ENCODE results near the gene EIF3A.

The EIF3A gene

DNA sequence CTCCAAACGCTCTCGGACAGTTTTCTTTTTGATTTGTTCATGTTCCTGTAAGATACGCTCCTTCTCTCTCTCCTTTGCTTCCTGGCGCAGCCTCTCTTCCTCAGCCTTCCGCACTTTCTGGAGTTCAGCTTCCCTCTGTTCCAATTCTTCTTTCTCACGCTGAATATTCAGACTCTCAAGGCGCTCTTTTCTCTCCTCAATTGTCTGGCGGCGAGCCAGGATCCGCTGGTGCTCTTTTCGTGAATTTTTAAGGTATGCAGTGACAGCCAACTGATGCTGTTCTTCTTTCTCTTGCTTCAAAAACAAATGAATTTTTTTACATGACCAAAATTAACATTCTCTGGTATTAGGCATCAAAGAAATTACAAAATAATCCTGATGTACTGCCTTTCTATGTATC, 22.6 kb downstream of the EIF3A start:
- Histone ChIP-seq H3K79me2 (ENCODE audit: insufficient read depth, low read length) (peaks cover 5% of the 10 kb centered on the region; the same call in 1 of the 2 replicates), H4K20me1 (ENCODE audit: insufficient read depth, low read length) (peaks cover 2% of the 10 kb centered on the region)
- TF ChIP-seq EZH2 (IDR thresholded peaks at IDR 0.05; ENCODE audit: borderline replicate concordance, low read length), result no peak

DNA sequence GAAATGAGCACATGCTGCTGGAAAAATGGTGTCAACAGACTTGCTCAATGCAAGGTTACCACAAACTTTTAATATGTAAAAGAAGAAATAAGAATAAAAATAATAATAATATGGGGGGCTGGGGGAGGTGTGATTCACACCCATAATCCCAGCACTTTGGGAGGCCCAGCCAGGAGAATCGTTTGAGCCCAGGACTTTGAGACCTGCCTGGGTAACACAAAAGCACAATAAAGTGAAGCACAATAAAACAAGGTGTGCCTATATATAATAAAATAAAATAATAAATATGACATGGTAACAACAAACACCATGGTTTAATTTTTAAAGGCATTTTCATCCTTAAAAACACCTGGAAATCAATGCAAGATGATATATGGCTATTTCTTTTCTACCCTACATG, 25.1 kb downstream of the EIF3A start:
- Histone ChIP-seq H3K4me2 (ENCODE audit: low read length) (no peak overlapping the region), H3K9ac (ENCODE audit: low read length) (no peak overlapping the region), H3K27ac (ENCODE audit: low read depth, low read length, poor library complexity, severe bottlenecking) (no peak overlapping the region), H3K4me1 (ENCODE audit: insufficient read depth, low read length, severe bottlenecking) (no peaks in the 10 kb centered on the region), H3K79me2 (ENCODE audit: insufficient read depth, low read length) (peaks cover 12% of the 10 kb centered on the region), H3K27me3 (ENCODE audit: insufficient read depth, low read length) (no peaks in the 10 kb centered on the region), H3K36me3 (ENCODE audit: insufficient read depth, low read length) (peaks cover 100% of the 10 kb centered on the region), H3F3A (ENCODE audit: insufficient read depth, low read length) (peaks cover 6% of the 10 kb centered on the region; the same call in 1 of the 2 replicates), H3K4me3 (ENCODE audit: low read depth, low read length, poor library complexity, severe bottlenecking) (no peak overlapping the region), H3K9me3 (ENCODE audit: low read length) (no peaks in the 10 kb centered on the region), H3K9me2 (ENCODE audit: low read depth, low read length) (no peaks in the 10 kb centered on the region), H2AFZ (ENCODE audit: low read length) (no peak overlapping the region), H4K20me1 (ENCODE audit: insufficient read depth, low read length) (peaks cover 2% of the 10 kb centered on the region; the same call in 1 of the 2 replicates)
- TF ChIP-seq, protein P1, sequence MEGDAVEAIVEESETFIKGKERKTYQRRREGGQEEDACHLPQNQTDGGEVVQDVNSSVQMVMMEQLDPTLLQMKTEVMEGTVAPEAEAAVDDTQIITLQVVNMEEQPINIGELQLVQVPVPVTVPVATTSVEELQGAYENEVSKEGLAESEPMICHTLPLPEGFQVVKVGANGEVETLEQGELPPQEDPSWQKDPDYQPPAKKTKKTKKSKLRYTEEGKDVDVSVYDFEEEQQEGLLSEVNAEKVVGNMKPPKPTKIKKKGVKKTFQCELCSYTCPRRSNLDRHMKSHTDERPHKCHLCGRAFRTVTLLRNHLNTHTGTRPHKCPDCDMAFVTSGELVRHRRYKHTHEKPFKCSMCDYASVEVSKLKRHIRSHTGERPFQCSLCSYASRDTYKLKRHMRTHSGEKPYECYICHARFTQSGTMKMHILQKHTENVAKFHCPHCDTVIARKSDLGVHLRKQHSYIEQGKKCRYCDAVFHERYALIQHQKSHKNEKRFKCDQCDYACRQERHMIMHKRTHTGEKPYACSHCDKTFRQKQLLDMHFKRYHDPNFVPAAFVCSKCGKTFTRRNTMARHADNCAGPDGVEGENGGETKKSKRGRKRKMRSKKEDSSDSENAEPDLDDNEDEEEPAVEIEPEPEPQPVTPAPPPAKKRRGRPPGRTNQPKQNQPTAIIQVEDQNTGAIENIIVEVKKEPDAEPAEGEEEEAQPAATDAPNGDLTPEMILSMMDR (IDR thresholded peaks at IDR 0.05; ENCODE audit: low read length), result no peak
- no peak for TF ChIP-seq EZH2 (IDR thresholded peaks at IDR 0.05; ENCODE audit: borderline replicate concordance, low read length)

More for the DNA sequence above, 22.6 kb downstream of the EIF3A start:
- Histone ChIP-seq H3K9me2 (ENCODE audit: low read depth, low read length) (no peaks in the 10 kb centered on the region), H3K9me3 (ENCODE audit: low read length) (no peaks in the 10 kb centered on the region), H3K4me2 (ENCODE audit: low read length) (no peak overlapping the region), H3K4me3 (ENCODE audit: low read depth, low read length, poor library complexity, severe bottlenecking) (no peak overlapping the region), H3K36me3 (ENCODE audit: insufficient read depth, low read length) (peaks cover 100% of the 10 kb centered on the region), H3K27ac (ENCODE audit: low read depth, low read length, poor library complexity, severe bottlenecking) (no peak overlapping the region), H3K4me1 (ENCODE audit: insufficient read depth, low read length, severe bottlenecking) (no peaks in the 10 kb centered on the region), H3F3A (ENCODE audit: insufficient read depth, low read length) (no peaks in the 10 kb centered on the region), H2AFZ (ENCODE audit: low read length) (no peak overlapping the region), H3K27me3 (ENCODE audit: insufficient read depth, low read length) (no peaks in the 10 kb centered on the region), H3K9ac (ENCODE audit: low read length) (no peak overlapping the region)

GRCh38 chr10:119051775-119052174, 28.8 kb downstream of the EIF3A start:
- H4K20me1 ChIP-seq (ENCODE audit: insufficient read depth, low read length), result no peaks in the 10 kb centered on the region
- no peak overlapping the region for H3K9ac ChIP-seq (ENCODE audit: low read length)
- TF ChIP-seq EZH2 (IDR thresholded peaks at IDR 0.05; ENCODE audit: borderline replicate concordance, low read length), result no peak
- TF ChIP-seq, protein P1 (IDR thresholded peaks at IDR 0.05; ENCODE audit: low read length), result no peak
- H3K27me3 ChIP-seq (ENCODE audit: insufficient read depth, low read length), result no peaks in the 10 kb centered on the region
- no peaks in the 10 kb centered on the region for H3K9me3 ChIP-seq (ENCODE audit: low read length)
- H3K36me3 ChIP-seq (ENCODE audit: insufficient read depth, low read length), result peaks cover 100% of the 10 kb centered on the region
- H3K27ac ChIP-seq (ENCODE audit: low read depth, low read length, poor library complexity, severe bottlenecking), result no peak overlapping the region
- no peaks in the 10 kb centered on the region for H3K9me2 ChIP-seq (ENCODE audit: low read depth, low read length)
- peaks cover 3% of the 10 kb centered on the region for H3K4me1 ChIP-seq (ENCODE audit: insufficient read depth, low read length, severe bottlenecking)
- no peak overlapping the region for H3K4me2 ChIP-seq (ENCODE audit: low read length)
- peaks cover 6% of the 10 kb centered on the region; the same call in 1 of the 2 replicates for H3F3A ChIP-seq (ENCODE audit: insufficient read depth, low read length)
- H3K79me2 ChIP-seq (ENCODE audit: insufficient read depth, low read length), result peaks cover 12% of the 10 kb centered on the region
- no peak overlapping the region for H2AFZ ChIP-seq (ENCODE audit: low read length)
- H3K4me3 ChIP-seq (ENCODE audit: low read depth, low read length, poor library complexity, severe bottlenecking), result no peak overlapping the region

DNA sequence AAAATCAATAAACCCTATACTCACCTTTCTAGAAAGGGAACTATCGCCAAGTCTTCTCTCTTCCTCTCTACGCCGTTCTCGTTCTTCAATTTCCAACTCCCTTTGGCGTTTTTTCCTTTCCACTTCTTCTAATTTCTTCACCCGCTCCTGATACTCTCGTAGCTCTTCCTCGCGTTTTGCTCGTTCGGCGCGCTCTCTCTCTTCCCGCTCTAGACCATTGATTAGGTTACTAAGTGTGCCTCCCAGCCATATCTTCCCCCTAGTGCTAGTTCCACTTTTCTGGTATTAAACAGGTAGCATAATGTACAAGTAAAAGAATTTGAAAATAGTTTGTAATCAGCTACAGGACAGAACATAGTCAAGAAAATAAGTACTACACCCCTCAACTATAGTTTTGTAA, 30.8 kb downstream of the EIF3A start:
- H3K79me2 ChIP-seq (ENCODE audit: insufficient read depth, low read length), result peaks cover 12% of the 10 kb centered on the region
- peaks cover 100% of the 10 kb centered on the region for H3K36me3 ChIP-seq (ENCODE audit: insufficient read depth, low read length)
- H2AFZ ChIP-seq (ENCODE audit: low read length), result no peak overlapping the region
- H3K4me1 ChIP-seq (ENCODE audit: insufficient read depth, low read length, severe bottlenecking), result peaks cover 3% of the 10 kb centered on the region
- no peaks in the 10 kb centered on the region for H3K27me3 ChIP-seq (ENCODE audit: insufficient read depth, low read length)
- no peaks in the 10 kb centered on the region for H3K9me2 ChIP-seq (ENCODE audit: low read depth, low read length)
- H3K9ac ChIP-seq (ENCODE audit: low read length), result no peak overlapping the region
- H3K27ac ChIP-seq (ENCODE audit: low read depth, low read length, poor library complexity, severe bottlenecking), result no peak overlapping the region
- peaks cover 6% of the 10 kb centered on the region; the same call in 1 of the 2 replicates for H3F3A ChIP-seq (ENCODE audit: insufficient read depth, low read length)
- TF ChIP-seq EZH2 (IDR thresholded peaks at IDR 0.05; ENCODE audit: borderline replicate concordance, low read length), result no peak
- TF ChIP-seq, protein P1 (IDR thresholded peaks at IDR 0.05; ENCODE audit: low read length), result no peak
- no peak overlapping the region for H3K4me2 ChIP-seq (ENCODE audit: low read length)
- H3K4me3 ChIP-seq (ENCODE audit: low read depth, low read length, poor library complexity, severe bottlenecking), result no peak overlapping the region
- no peaks in the 10 kb centered on the region for H4K20me1 ChIP-seq (ENCODE audit: insufficient read depth, low read length)
- no peaks in the 10 kb centered on the region for H3K9me3 ChIP-seq (ENCODE audit: low read length)
